Stimulated activated CD8-positive, alpha-beta memory T cell treated with anti-CD3 and anti-CD28 coated beads, Interleukin-15, amount 100 ng/mL, for 1 hour (primary cell): ENCODE results near the gene TIFAB.
"Not testable (repeated sequence)": the region's sequence is repeated elsewhere in the genome, so short reads cannot be mapped to it uniquely, and the experiment has no call there.

Source experiments
- DNase-seq: peaks from one replicate; pipeline ENCODE4 v3.0.0-alpha.2; 2020; ENCODE audit warnings: low read depth

Gene TIFAB, protein sequence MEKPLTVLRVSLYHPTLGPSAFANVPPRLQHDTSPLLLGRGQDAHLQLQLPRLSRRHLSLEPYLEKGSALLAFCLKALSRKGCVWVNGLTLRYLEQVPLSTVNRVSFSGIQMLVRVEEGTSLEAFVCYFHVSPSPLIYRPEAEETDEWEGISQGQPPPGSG

DNA sequence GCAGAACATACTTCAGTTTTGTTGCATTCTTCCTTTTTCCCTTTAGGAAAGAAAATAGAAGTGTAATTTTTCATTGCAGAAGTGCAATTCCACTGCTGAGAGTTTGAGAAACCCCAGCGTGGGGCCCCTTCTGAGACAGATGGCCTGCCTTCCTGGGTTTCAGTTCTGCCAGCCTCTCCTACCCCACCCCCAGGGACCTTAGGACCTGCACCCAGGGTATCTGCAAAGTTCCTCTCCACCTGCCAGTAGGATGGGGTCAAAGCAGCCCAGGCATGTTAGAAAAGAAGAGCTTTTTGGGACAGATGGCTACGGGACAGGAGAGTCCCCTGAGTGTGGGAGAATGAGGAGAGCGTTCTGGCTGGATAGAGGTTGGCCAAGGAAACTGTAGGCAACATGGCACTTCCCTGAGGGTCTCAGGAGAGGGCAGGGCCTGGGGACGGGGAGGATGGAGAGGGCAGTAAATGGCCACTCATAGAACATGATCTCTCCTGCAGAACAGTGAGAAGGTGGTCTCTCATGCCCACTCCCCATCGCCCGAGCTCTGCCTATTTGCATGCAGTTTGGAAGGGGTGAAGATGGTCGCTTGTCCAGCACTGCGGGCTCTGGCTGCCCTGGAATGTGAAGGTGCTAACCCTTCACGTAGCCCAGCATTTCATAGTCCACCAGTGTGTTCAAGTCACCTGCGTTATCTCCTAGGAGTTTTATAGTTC lies at the start of gene TIFAB:
TSS of gene TIFAB (minus strand) at position 31 of the 710 bp plus-strand sequence. CDS start 2,412 bp downstream, outside the sequence.
- DNase-seq: no peak

DNA sequence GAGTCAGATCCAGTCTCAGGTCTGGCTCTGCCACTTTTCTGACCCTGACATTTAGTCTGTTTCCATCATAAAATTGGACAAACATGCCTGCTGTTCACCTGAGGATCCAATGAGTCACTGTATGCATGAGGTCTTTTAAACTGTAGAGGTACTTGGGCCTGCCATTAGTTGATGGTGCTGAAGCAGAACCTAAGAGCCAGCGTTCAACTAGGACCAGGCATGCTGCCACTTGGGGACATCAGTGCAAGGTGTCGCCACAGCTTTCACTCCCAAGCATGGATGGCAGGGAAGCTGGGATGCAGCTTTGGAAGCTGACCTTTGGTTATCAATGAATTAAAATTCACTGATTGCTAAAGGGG lies 46.5 kb upstream of the TIFAB start:
- DNase-seq: no peak

DNA sequence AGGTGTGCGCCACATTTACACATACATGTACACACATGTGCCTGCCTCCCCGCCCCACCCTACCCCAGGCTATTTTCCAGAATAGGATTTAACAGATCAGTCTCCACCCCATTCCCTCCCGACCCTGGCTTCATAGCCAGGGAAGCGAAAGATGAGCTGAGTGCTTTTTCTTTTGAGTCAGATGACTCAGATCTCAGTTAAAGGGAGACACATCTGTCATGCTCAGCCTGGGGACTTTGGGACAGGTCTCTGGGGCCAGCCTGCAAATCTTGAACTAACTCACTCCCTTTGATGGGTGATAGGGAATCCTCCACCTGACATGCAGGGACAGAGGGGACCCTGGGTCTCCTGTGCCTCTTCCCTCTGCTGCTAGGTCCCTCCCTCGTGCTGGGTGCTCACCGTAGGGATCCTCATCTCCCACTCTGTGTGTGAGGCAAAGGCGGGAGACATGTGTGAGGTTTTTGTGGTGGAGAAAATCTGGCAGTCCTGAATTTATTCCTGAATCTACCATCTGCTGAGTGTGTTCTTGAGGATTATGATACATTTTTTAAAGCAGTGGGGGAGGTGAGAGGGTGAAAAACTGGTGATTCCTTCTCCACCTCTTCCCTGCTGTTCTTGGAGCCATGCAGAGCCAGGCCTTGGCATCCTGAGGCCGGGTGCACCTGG lies 46.0 kb upstream of the TIFAB start:
- no peak for DNase-seq

DNA sequence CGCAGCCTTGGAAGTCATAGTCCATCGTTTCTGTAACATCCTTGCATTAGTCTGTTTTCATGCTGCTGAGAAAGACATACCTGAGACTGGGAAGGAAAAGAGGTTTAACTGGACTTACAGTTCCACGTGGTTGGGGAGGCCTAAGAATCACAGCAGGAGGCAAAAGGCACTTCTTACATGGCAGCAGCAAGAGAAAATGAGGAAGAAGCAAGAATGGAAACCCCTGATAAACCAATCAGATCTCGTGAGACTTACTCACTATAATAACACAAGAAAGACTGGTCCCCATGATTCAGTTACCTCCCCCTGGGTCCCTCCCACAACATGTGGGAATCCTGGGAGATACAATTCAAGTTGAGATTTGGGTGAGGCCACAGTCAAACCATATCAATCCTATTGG lies 43.4 kb upstream of the TIFAB start:
- not testable (repeated sequence) for DNase-seq

DNA sequence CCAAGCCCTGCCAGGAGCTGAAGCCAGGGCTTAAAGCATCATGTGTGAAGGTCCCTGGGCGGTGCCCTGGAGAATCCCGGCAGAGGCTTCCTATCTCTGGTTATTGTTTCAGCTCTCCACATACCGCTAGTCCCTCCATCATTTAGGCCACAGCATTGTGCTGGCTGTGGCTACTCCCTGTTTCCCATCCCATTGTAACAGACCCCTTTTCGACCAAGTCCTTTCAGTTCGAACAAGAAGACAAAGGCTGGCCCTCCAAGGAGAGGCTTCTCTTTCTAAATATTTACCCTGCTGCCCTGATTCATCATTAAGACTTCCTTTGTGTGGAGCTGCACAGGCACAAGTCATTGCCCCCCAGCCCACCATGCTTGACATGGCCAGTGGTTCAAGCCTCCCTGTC lies 42.0 kb upstream of the TIFAB start:
- no peak for DNase-seq

DNA sequence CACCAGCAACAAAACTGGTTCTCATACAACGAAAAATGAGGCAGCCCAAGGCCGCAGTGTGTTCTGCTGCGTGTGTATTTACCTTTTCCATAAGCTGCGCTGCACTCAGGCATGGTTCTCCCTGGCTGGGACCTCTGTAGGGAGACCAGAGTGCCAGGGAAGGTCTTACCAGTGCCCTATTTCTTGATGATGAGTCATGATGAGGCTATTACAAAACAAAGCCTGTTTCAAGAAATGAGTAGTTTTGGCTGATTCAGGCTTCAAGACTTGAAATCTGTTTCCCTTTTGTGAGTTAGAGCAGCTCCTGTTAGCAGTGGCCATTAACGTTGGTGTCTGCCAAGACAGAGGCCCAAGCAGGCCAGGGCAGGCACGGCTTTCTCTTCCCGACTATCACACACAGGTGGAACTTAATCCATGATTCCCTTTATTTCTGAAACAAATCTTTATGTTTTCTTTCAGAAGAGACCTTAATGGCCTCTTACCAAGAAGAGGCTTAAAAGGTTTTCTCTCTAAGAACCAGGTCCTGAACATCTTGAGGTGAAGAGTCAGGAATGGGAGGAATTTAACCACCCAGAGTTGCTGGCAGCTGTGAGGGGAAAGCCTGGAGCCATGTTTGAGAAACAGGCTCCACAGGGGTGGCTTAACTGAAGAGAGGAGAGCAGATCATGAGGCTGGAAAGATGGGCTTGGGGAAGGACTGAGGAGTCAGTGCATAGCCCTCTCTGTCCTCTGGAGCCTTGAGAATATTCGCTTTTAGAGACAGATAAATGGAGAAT lies 41.4 kb upstream of the TIFAB start:
- no peak for DNase-seq

DNA sequence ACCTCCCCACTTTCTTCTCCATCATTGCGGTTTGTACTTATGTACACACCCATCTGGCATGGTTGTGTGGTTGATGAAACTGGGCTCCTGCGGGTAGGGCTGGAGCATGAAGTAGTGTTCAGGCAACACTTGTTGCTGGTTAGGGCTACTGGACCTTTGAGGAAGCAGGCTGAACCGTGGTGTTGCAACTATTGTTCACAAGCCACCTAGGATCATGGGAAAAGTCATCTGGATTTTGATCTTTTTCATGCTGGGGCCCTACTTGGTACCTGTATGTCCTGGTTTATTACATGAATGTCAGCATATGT lies 40.1 kb upstream of the TIFAB start:
- no peak for DNase-seq

DNA sequence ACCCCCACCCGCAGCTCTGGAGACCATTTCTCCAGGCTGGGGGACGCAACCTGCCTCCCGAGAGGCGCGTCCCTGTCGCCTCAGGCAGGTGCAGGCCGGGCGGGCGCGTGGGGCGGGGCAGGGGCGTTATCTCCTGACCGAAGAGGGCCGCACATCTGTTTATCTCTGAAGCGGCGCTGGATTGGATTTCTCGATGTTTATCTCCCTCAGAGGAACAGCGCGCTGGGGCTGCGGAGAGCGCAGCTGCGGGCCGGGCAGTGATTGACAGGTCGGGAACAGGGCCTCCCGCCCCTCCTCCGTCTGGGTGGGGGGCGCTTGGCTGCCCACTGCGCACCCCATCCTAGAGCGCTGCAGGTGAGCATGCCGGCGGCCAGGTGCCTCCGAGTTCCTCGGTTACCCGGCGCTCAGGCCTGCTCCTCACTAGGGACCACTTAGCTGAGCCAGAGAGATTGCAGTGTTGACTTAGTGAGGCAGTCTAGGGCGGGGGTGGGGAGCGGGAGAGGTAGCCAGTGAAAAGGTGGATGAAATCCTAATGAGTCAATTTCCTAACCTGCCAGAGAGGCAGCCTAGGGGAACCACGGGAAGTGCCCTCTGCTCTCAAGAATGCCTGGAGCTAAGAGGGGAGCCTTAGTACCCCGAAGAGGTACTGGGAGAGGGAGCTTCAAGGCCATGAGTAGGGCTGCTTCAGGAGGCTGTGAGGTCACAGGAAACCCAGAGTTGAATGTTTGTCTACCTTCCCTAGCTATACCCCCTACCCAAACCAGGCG lies 39.6 kb upstream of the TIFAB start:
- no peak for DNase-seq

DNA sequence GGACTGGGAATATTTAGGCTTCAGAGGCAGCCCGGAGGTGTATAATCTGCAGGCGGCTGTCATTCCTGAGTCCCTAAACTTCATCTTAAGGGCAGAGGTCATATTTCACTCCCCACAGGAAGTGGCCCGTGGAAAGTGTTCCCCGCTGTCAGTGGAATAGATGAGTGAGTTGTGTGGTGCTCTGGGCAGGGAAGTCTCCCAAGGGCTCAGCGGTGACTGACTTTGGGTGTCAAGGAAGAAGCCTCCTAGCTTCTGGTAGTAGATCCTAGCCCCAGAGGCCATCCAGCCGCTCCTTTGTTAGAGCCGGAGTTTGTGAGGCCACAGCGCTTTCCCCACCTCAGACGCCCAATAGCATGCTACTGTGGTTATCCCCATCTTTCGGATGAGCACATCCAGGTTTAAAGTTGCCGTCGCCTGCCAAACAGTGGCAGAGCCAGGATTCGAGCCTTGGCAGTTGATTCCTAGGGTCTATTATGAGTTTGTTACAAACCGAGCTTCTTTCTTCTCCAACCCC lies 38.9 kb upstream of the TIFAB start:
- no peak for DNase-seq

DNA sequence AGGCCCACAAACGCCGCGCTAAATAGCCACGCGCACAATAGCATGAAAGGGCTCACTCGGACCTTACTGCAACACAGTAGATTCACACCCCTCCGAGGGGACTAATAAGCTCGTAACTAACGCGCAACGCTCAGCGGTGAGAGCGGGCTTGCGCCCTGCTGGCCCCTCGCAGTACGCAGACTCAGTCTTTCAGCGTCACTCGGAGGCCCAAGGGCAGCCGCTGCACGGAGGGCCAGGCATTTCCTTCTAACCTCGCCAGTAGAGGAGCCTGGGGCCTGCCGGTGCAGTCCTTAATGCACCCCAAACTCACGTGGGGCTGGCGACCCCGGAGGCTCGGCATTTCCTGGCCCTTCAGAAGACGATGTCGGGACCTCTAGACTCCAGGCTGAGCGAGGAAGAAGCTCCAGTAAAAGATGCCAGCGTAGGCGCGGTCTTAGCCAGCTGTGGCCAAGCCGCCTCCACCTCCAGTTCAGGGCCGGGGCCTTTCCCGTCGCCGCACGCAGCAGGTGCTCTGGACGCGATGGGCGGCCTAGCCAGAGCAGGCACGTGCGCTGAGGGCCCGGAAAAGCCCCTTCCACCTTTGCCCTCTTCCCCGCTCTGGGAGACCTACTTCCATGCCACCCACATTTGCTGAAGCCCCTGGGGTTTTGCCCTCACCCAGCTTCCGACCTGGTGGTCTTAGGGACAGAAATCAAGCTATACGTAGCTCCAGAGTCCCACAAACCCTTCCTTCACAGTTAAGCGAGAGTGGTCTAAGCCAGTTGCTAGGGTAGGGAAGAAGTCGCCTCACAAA lies 38.3 kb upstream of the TIFAB start:
- DNase-seq: no peak

DNA sequence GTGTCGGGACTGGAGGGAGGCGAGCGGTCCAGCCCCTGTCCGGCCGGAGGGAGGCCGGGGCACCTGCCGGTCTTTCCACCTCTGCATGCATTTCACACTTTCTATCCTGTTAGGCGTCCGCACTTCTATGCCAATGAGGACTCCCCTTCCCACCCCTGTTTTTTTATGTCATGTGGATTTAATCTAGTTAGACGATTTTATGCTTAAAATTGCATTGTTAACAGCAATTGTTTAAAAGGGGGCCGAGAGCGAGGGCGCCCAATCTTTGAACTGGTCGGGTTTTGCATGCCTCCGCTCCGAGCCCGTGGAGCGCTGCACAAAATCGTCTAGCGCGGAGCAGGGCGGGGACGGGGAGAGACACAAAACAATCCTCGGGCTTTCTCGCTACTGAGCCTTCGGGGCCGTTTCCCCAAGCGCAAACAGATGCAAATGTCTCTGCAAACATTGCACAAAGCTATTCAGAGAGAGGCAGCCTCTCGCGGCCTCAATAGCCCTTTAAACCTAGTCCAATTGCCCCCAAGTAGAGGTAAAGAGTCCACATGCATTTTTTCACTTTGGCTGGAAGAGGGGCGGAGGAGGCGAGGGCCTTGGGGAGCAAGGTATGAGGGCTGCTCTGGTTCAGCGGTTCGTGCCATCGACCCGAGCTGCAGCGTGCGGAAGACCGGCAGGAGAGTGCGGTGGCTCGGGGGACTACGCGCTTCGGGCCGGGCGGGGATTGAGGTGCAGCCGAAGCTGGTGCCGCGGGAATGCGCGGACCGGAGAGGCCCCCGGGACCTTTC lies 37.5 kb upstream of the TIFAB start:
- no peak for DNase-seq

DNA sequence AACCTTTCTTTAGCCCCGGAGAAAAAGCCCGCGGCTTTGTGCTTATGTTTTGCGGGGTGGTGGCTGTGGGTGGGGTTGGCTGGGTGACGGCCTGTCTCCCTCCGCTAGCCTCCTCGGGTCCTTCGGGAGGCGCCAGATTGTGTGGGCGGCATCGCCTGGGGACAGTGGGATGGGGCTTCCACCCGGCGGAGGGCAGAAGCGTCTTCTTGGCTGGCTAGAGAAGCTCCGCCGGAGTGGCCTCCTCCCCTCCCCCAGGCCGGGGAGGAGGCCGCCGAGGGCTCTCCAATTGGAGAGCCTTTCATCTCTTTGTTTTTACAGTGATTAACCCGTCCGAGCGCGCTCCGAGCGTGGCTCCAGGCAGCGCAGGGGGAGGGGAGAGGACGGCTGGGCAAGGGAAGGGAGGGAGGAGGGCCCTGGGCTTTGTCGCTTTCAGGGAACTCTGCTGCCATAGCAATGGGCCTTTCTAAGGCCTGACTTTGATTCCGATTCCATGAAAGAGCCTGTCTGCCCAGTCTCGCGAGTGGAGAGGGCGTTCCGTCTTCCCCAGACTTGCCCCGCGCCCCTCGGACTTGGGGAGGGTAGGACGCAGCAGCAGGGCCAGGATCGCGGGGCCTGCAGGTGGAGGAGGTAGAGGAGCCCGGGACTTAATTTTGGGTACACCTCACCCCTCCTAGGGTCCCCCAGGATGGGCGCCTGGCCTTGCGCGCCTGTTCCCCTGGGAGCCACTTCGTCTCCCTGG lies 36.7 kb upstream of the TIFAB start:
- no peak for DNase-seq

DNA sequence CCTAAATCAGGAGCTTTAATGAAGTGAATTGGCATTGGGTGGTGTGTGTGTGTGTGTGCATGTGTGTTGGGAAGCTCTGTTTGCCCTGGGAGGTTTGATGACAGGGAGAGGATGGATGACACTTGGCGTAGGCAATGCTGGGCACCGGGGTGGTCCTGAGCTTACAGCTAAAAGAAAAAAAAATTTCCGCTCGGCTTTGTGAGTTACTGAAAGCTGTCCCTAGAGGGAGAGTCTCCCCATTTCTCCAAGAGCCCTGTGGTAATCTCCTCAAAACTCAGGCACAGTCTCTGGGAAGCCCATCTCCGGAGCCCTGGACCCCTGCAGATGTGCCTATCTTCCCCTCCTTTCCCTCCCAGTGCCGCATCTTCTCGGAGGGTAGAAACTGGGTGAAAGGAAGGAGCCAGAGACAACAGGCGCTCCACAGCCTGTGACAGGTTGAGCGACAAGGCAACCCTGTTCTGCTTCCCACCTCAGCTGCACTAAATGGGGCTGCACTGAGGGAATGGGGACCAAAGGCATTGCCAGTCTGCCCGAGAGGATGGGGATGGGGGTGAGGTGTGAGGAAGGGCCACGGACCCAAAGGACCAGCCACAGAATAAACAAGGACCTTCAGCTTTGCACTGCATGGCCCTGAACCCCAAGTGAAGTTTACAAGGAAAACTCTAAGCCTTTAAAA lies 35.8 kb upstream of the TIFAB start:
- no peak for DNase-seq

DNA sequence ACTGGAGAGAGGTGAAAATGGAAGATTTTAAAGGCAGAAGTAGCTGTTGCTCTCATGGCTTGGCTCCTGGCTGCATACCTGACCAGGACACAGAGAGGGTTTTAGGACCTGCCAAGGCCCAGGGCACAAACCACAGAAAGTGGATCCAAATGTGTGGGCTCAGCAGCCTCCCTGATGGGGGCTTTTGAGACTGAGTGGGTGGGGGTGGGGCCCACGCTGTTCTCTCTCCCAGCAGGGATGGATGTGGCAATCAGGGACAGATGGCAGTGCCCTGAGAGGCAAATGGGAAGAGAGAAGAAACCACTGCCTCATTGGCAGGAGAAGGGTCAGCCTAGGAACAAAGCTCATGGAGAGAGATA lies 34.9 kb upstream of the TIFAB start:
- no peak for DNase-seq

DNA sequence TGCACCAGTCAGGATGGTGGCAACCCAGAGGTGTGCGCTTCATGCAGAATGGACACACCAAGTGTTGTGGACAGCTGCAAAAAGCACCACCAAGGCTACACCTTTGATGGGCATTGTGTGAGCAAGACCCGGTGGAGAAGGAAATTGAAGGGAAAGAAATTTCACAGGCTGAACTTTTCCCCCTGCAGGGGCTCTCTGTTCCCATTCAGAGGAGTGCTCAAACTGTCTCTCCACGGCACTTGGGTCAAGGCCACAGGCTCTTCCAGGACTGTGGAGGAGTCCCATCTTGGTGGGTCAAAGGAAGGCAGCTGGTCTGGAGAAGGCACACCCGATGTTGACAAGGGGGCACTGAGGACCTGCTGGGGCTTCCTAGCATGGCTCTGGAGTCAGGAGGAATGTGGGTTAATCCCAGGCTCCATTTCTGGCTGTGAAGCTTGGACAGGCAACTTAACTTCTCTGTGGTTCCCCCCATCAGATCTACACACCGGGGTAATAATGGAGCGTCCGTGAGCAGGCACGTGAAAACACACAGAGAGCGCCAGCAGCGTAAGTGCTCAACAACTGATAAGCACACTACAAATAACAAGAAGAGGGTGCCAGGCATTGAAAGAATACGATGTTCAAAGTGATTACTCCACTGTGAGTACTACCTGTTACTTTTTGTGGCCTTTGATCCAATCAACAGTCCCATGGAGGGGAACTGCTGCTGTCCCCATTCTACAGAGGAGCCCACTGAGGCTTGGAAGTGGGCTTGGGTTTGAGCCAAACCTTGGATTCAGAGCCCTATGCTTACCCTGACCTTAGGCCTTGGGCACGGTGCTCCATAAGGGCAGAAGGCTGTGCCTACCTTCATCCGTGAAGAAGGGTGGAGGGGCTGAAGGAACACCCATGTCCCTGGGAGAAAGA lies 34.2 kb upstream of the TIFAB start:
- no peak for DNase-seq

DNA sequence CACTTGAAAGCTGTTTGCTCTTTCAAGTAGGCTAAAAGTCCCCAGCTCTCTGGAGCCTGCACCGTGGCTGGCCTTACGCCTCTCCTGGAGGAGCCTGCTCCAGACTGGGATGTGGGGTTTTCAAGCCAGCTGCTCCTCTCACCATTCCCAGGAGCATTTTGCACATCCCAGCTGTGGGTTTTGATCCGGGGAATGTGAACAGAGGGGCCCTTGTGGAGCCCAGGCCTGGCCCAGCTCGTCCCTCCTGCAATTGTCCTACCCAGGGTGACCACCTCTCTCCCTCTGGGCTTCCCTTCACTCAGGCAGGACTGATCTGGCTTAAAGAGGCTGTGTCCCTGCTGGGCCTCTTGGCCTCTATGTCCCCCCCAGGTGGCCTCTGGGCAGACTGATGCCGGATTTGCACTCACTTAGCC lies 32.5 kb upstream of the TIFAB start:
- DNase-seq: no peak

DNA sequence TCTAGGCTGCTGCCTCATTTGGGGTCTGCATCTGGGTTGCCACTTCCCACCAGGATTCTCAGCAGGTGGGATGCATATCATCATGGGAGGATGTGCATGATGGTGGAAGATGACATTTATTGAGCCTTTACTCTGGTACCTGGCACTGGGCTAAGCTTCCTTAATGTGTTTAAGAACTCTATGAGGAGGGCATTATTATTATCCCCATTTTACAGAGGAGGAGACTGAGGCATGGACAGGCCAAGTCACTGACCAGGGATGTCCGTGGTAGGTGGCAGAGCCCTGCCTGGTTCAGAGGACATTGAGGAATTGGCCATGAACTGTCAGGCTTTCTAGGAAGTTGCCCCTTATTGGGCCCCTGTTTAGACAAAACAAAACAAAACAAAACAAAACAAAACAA lies 31.1 kb upstream of the TIFAB start:
- DNase-seq: no peak

DNA sequence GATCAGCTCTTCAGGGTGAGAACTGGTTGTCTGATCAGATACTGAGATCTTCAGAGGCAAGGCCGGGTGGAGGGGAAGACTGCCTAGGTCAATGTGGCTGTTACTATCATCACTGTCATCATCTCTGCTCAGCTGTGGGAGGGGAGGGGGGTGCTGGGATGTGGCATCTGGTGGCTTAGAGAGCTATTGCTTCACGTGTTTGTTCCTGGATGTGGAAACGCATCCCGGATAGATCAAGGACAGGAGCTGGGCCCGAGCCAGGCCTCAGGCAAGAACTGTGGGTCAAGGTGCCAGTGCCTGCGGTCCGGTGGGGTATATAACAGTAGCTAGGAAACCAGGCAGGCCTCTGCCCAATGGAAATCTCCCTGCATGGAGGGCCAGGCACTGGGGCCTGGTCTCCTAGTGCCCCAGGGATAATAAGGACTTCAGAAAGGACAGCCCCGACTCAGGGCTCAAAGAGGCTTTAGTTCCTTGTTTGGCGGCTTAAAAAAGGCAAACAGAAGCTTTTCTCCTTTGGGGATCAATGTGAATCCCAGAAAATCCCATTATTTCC lies 30.3 kb upstream of the TIFAB start:
- DNase-seq: no peak
